CD4-positive, alpha-beta T cell treated with Interferon alpha-2 for 1 hour (primary cell): ENCODE data around the gene SCAND1.
"Not testable (repeated sequence)": the region's sequence is repeated elsewhere in the genome, so short reads cannot be mapped to it uniquely, and the experiment has no call there.

Experiments used
- DNase-seq, 2 donors: peaks; one replicate each; pipeline ENCODE4 v3.0.0-alpha.2; 2020 to 2022

The SCAND1 gene

DNA sequence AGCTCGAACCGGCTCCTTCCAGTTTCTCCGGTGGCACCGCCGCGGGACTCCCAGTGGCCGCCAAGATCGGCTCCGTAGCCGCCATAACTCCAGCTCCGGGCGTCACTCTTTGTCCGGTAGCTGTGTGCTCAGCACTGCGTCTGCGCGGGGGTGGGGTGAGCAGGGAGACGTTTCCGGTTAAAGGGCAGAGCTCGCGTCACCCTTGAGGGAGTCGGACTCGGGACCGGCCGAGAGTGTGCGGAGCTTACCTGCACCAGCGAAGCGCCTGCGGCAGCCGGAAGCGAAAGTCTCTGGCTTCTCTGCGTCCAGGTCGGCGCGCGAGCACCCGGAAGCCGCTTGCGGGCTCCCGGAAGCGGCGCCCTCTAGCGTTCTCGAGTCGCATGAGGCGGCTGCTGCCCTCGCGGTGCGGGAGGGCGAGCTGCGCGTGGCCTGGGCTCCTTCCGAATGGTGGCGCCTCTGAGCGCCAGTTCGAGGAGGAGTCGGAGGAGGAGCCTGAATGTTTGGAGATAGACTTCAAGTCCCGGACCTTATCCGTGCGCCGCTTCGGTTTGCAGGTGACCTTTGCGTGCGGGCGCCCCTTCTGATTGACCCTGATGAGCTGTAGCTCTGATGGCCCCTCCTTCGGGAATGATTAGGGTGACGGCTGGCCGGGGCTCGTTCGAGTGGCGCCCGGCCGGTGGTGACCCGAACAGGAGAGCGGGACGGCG is at the start of gene SCAND1:
SCAND1 (minus strand) TSS at position 303 of the 707 bp plus-strand sequence; CDS start at position 85, 218 bp downstream.
- DNase-seq, result peak; percentile 98

DNA sequence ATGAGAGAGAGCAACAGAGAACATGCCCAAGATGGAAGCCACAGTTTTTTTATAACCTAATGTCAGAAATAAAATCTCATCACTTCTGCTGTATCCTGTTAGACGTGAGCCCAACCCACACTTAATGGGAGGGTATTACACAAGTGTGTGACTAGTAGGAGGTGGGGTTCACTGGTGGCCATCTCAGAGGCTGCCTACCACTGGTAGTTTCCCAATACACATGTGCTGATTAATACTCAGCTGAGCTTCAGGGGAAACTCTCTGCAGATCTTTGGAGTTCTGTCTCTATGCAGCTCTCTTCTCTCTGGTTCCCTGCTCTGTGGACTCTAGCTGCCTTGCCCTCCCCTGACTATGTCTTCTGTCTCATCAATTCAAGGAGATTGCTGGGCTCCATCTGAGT is 49.7 kb upstream of the SCAND1 start:
- no peak for DNase-seq

DNA sequence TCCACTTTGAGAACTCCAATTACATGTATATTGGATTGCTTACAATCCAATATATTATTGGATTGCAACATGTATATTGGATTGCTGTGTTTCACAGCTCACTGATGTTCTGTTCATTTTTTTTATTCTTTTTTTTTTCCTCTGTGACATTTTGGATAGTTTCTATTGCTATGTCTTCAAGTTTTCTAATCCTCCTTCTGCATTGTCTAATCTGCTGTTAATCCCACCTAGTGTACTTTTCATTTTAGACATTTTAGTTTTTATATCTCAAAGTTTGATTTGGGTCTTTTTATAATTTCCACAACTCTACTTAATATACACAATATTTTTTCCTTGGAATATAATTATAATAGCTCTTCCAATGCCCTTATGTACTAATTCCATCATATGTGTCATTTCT is 48.6 kb upstream of the SCAND1 start:
- DNase-seq, result no peak

DNA sequence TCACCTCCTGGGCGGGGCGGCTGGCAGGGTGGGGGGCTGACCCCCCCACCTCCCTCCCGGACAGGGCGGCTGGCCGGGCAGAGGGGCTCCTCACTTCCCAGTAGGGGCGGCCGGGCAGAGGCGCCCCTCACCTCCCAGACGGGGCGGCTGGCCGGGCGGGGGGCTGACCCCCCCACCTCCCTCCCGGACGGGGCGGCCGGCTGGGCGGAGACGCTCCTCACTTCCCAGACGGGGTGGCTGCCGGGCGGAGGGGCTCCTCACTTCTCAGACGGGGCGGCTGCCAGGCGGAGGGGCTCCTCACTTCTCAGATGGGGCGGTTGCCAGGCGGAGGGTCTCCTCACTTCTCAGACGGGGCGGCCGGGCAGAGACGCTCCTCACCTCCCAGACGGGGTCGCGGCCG is 47.0 kb upstream of the SCAND1 start:
- DNase-seq, result not testable (repeated sequence)

DNA sequence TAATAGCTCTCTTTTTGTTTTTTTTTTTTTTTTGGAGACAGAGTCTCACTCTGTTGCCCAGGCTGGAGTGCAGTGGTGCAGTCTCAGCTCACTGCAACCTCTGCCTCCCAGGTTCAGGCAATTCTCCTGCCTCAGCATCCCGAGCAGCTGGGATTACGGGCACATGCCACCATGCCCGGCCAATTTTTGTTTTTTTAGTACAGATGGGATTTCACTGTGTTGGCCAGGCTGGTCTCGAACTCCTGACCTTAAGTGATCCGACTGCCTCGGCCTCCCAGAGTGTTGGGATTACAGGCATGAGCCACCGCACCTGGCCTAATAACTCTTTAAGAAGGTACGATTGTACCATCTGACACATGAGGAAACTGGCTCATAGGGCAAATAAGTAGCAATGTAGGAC is 42.2 kb upstream of the SCAND1 start:
- not testable (repeated sequence) for DNase-seq

DNA sequence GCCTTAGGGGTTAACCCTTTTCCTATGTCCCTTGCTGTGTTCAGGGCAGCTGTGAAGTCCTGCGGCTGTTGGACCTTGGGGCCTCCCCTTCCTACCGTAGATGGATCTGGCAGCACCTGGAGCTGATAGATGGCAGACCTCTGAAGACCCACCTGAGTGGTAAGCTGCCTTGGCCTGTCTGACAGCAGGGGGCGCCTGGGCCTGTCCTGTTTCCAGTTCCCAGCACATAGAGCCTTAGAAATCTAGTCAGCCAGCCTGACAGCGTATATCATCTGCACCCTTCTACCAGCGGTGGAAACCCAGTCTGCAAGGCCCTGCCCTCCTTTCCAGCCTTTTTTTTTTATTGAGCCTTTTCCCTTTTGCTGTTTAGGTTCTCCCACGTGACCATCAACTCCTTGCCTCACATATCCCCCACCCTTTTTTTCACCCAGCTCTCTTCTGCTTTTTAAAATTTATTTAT is 40.7 kb upstream of the SCAND1 start:
- peak; percentile 75 to 79 for DNase-seq

DNA sequence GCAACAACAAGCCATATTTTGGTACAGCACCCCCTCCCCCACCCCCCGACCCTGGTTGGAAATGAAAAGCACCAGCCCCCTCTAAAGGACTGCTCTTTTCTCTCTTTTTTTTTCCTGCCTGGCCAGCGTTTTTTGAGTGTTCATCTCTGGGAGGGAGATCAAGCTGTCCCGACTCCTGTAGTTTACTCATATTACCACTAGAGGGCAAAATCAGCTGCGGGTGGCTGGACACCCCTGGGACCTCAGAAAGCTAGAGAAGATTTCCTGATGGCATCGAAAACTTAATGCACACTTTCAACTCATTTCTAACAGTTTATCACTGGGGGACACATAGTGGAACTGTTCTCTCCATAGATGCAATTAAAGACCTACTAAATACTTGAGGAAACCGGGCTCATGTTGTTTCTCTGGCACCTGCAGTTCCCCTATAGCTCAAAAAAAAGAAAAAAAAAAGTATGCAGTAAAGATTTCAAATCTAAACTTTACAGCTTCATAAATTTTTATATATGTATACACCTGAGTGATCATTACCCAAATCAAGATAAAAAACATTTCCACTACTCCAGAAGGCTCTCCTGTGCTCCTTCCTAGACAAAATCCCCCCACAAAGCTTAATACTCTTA is 38.5 kb upstream of the SCAND1 start:
- peak; percentile 53 to 73 for DNase-seq

DNA sequence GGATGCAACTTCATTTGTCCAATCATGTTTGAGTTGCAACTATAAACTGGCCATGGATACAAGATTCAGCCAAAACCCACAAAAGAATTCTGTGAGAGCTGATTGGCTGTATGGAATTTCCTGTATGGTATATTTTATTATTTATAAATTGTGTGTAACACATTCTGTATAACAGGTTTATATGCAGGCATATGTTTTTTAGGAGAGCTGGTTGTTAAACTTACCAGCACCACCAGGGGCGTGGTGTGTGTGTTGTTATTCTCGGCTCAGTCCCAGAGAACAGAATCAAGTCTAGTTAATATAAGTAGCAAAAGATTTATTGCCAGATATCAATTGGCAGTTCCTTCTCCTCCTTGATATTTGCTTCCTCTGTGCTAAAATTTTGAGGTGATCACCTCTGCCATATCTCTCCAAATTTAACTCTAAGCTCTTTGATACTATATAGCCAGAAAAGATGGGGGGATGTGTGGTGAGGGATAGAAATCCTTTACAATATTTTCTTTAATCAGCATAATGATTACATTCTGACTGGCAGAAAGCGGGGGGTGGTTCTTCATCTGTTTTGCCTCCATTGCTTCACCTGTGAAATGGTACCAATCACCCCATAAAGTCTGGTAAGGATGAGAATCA is 37.0 kb upstream of the SCAND1 start:
- DNase-seq, result peak in 1 of 2 donors; percentile 12

DNA sequence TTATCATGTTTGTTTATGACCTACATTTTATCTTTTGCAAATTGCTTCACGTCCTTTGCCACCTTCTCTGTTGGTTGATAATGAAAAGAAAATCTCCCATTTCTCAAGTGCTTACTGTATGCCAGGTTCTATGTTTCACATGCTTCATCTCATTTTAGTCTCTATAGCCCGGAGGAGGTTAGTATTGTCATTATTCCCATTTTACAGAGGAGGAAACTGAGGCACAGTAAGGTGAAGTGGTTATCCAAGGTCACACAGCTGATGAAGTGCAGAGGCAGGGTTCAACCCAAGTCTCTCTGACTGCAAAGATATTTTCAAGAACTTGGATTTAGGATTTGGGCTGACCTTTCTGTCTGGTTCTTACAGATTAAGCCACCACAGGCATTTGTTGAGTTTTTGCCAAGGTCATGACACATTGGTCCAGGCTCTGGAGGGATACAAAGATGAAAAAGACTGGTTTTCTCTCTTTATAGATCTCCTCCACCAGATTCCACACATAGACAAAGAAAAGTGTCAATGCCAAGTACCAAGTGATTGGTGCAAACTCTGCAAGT is 34.7 kb upstream of the SCAND1 start:
- DNase-seq, result no peak

DNA sequence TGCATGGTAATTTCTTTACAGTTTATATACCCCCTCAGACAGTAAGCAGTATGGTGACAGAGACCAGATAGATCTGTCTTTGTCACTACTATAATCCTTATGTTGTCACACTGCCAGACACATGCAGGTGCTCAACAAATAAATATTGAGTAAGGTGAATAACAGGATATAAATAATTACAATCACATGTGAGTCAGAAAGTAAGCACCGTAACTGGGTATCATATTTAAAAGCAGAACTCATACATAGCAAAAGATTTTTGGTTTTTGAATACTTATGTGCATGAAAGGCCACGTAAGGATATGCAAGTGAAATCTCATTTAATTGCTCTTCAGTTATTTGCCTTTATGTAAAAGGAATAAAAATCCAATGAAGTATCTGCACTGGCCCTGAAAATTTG is 31.5 kb upstream of the SCAND1 start:
- no peak for DNase-seq

DNA sequence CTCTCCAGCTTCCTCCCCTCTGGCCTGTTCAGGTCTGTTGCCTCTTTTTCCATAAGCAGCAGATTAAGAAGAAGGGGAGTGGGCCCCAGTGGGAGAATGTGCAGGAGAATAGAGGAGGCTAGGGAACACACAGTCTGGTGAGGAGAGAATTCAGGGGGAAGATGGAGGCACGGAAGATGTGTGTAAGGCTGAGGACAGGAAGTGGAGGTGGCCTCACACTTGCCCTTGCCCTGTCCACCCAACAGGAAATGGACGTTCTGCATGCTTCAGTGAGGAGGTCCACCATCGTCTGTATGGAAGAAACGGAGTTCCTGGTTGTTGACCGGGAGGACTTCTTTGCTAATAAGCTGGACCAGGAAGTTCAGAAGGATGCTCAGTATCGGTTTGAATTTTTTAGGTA is 30.1 kb upstream of the SCAND1 start:
- DNase-seq, result no peak

DNA sequence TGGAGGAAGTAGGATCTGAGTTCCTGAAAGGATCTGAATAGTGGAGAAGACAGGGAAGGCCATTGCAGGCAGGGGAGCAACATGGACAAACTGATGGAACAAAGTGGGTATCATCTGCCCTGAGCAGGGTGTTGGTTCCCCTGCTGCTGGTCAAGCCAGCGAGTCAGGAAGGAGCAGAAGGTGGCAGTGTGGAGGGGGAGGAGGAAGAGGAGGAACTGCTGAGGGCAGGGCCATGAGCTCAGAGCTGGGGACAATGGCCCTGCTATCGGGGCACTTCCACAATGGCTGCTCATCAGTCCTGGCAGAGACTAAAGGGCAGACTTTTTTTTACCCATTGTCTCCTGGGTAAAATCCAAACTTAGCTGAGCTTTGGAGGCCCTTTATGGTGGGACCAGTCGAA is 27.7 kb upstream of the SCAND1 start:
- DNase-seq, result no peak

DNA sequence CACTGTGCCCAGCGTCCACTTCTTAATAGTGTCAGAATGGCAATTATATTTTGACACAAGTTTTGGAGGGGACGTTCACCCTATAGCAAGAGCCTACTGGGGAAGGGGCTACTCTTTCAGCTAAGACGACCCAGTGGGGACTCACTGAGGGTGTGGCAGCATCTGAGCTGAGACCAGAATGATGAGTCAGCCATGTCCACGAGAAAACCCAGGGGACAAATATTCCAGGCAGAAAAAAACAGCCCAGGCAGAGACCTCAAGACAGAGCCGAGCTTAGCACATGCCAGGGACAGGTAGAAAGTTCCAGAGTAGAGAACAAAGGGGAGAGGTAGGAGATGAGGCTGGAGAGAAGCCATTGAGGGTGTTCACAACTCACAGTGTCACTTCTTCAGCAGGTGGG is 25.2 kb upstream of the SCAND1 start:
- no peak for DNase-seq

DNA sequence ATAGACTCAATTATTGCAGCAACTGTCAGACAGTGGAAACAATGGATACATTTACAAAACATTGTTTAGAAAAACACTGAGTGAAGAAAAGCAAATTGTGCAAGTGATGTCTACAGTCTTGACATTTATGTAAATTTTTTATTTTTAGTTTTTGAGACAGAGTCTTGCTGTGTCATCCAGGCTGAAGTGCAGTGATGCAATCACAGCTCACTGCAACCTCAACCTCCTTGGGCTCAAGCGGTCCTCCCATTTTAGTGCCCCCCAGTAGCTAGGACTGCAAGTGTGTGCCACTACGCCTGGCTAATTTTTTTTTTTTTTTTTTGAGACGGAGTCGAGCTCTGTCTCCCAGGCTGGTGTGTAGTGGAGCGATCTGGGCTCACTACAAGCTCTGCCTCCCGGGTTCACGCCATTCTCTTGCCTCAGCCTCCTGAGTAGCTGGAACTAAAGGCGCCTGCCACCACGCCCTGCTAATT is 23.8 kb upstream of the SCAND1 start:
- DNase-seq, result peak; percentile 4 to 10

DNA sequence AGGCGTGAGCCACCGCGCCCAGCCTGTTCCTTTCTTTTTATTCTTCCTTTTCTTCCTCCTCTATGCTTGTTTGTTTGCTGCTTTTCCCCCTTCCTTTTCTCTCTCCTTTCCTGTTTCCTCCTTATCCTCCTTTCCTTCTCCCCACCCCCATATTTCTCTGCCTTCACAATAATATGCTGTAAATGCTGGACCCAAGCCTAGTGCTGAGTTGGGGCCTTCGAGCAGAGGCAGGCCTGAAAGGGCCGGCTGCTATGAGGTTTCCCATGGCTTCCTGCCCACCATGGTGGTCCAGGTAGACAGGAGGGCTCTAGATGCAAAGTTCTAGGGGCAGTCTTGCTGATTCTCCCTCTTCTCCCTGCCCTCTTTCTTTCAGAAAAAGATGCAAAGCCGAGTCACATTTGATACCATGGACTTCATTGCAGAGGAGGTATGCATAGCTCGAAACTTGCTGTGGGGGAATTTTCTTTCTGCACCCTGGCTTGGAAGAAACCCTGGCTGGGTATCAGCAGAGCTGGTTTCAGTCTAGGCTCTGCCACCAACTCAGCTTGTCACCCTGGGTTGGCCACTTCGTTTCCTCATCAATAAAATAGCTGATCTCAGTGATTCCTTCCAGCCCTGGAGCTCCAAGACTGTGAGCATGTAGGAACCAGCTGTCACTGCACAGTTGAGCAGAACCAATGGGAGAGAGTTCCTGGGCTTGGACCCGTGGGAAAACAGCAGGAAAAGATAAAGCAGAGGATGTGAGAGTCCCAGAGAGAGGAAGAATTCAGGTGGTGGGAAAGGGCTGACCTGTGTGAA is 21.5 kb upstream of the SCAND1 start:
- DNase-seq, result no peak

DNA sequence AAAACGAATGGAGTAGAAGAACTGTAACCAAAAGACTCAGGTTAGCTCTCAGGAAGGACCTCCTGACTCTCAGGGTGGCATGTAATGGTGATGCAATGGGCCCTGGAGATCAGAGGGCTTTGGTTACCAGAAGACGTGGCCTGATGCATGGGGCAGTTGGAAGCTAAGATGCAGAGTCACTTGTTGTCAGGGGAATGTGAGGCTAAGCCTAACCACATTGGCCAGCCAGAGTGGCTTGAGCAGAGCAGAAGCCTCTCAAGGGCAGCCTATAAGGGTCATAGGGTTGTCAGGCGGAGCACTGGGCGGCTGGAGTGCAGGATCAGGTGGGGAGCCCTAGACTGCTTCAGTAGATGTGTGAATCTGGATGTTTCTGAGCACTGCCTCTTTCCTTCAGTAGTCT is 20.0 kb upstream of the SCAND1 start:
- DNase-seq, result no peak

DNA sequence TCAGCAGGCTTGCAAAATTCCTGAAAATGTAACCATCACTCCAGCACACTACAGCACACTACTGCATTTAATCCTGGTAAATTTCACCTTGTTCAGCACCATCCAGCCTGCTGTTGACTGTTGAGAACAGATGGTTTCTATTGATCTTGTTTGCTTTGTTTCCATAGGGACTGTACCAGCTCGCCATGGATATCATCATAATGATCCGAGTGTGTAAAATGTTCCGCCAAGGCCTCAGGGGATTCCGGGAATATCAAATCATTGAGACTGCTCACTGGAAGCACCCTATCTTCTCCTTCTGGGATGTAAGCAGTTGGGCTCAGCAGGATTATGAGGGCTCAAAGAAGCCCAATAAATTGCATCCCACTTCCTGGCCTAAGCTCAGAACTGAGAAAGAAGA is 18.2 kb upstream of the SCAND1 start:
- no peak for DNase-seq

DNA sequence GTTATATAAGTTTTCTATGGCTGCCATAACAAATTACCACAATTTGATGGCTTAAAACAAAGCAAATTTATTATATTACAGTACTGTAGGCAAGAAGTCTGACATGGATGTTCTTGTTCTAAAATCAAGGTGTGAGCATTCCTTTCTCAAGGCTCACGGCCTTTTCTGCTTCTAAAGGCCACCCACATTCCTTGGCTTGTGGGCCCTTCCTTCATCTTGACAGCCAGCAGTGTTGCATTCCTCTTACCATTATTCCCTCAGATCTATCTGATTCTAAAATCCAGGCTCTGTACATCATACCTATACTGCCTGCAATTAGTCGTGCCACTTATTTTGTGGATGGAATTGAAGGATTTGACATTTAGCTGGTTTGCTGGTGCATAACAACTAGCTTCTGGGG is 17.7 kb upstream of the SCAND1 start:
- DNase-seq, result no peak

DNA sequence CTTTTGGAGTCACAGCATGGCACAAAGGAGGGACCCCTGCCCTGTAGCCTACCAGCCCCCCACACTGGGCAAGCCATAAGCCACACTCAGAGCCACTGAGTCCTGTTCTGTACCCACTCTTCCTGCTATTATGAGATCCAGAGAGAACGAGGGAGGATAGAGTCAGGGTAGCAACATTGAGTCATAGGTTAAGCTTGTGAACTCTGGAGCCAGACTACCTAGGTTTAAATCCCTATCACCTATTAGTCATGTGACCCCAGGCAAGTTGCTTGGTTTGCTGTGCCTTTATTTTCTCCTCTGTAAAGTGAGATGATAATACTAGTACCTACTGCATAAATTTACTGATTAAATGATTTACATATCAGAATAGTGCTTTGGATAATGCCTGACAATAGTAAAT is 14.6 kb upstream of the SCAND1 start:
- no peak for DNase-seq

DNA sequence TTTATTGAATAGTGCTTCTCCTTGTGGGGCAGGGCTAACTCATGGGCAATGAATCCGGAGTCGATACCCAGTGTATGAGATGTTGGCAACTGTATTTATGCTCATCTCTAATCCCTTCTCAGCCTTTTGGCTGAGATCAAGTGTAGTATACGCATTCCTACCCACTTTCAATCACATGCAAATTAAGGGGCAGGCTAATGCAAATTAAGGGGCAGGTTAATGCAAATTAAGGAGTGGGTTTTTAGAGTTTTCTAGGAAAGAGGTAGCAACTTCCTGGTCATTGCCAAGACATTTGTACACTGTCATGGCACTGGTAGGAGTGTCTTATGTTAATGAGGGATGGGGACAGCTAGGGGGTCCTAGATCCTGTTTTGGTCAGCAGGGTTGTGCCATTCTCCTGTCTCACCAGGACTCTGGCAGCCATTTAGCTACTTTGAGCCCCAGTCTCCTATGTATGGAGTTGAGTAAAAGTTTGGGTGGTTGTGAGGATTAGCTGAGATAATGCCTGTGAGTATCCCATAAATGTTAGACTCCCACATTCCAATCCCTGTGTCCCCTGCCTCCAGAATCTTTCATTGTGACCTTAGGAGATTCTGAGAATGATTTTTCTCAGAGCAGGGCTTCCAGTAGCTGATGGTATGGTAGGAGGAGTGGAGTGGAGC is 13.8 kb upstream of the SCAND1 start, which contains the start of gene CNBD2:
CNBD2 (plus strand) TSS at position 612 of the 662 bp plus-strand sequence. CDS start 173 bp downstream, outside the sequence.
- DNase-seq, result no peak

DNA sequence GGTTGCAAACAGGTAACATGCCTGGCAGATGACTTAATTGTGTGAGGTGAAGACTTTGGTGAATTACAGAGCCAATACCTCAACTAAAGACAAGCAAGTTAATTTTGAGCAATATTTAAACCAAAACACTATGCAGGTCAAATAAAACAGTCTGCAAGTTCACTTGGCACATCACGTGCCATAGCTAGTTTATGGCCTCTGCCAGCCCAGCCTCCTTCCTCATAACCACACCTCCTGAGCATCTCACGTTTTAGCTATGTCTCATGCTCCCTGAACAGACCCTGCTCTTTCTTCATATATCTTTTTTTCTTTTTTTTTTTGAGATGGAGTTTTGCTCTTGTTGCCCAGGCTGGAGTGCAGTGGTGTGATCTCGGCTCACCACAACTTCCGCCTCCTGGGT is 9.6 kb upstream of the SCAND1 start:
- no peak for DNase-seq

DNA sequence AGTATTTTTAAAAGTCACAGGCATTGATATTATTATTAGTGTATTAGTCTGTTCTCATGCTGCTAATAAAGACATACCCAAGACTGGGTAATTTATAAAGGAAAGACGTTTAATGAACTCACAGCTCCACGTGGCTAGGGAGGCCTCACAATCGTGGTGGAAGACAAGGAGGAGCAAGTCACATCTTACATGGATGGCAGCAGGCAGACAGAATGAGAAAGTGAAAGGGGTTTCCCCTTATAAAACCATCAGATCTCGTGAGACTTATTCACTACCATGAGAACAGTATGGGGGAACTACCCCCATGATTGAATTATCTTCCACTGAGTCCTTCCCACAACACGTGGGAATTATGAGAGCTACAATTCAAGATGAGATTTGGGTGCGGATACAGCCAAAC is 5.0 kb upstream of the SCAND1 start:
- not testable (repeated sequence) for DNase-seq
